HFFc6 (cell line): ENCODE data around the gene FNTB. TPM values are rescaled to one million over a fixed set of nuclear protein-coding genes. Genes with fewer than 3 reads are reported as not detected.
A peak's percentile ranks its signal among the peaks of the same experiment; 100 is the strongest.

Experiments
- DNase-seq: peaks from one replicate; pipeline ENCODE4 v3.0.0-alpha.2; 2018
- H3K27ac Mint-ChIP-seq: 2 replicates; pipeline ENCODE4 v1.8.0; 2020; ENCODE audit warnings: mild to moderate bottlenecking, mixed read lengths
- H3K27me3 Mint-ChIP-seq: 2 replicates; pipeline ENCODE4 v1.8.0; 2021; ENCODE audit warnings: mild to moderate bottlenecking, moderate library complexity, mixed read lengths; ENCODE audit not compliant: insufficient read depth
- H3K36me3 Mint-ChIP-seq: 2 replicates; pipeline ENCODE4 v1.8.0; 2021; ENCODE audit warnings: low read depth, mixed read lengths
- H3K4me1 Mint-ChIP-seq: 2 replicates; pipeline ENCODE4 v1.8.0; 2020; ENCODE audit warnings: low read depth, mixed read lengths
- H3K4me3 Mint-ChIP-seq: 2 replicates; pipeline ENCODE4 v1.8.0; 2020; ENCODE audit warnings: mild to moderate bottlenecking, moderate library complexity, mixed read lengths
- H3K9me3 Mint-ChIP-seq: 2 replicates; pipeline ENCODE4 v1.8.0; 2020; ENCODE audit warnings: mild to moderate bottlenecking, mixed read lengths
- total RNA-seq, 6 experiments: library from RNA; stranded (reverse); fragmentation: NEBNext Ultra II Directional; extraction: Animal tissue kit (Norgen Biotek cat#: 25700); gene quantifications; 2 replicates in 1 of 6; 3 replicates in 5 of 6; pipeline ENCODE4 v1.2.3, GENCODE V29; 2021
- TF ChIP-seq, protein P1 (sequence below): fragments of 200-600 bp; sonication (generic); IDR thresholded peaks from 2 replicates; pipeline ENCODE4 v1.5.0; 2021; ENCODE audit warnings: antibody characterized with exemption, mild to moderate bottlenecking

FNTB gene
- total RNA-seq, 6 experiments from 2014 or later = 14.1 to 22.7 (median 18.0) TPM

GRCh38 chr14:64971943-64972791 lies 14.5 kb upstream of the FNTB start, which contains the start of gene RAB15:
TSS of gene RAB15 (minus strand) at chr14:64972336. CDS start at chr14:64972076, 260 bp downstream.
- peaks cover 10% of the 10 kb centered on the region for H3K4me1 Mint-ChIP-seq
- no peak for DNase-seq

GRCh38 chr14:64973026-64973442 lies 13.7 kb upstream of the FNTB start:
- Mint-ChIP-seq H3K27ac (no peak overlapping the region), H3K36me3 (no peaks in the 10 kb centered on the region), H3K4me3 (peak overlapping the region; percentile 80), H3K27me3 (peaks cover 11% of the 10 kb centered on the region), H3K4me1 (peaks cover 10% of the 10 kb centered on the region), H3K9me3 (no peaks in the 10 kb centered on the region)
- no peak for DNase-seq
- TF ChIP-seq, protein P1, sequence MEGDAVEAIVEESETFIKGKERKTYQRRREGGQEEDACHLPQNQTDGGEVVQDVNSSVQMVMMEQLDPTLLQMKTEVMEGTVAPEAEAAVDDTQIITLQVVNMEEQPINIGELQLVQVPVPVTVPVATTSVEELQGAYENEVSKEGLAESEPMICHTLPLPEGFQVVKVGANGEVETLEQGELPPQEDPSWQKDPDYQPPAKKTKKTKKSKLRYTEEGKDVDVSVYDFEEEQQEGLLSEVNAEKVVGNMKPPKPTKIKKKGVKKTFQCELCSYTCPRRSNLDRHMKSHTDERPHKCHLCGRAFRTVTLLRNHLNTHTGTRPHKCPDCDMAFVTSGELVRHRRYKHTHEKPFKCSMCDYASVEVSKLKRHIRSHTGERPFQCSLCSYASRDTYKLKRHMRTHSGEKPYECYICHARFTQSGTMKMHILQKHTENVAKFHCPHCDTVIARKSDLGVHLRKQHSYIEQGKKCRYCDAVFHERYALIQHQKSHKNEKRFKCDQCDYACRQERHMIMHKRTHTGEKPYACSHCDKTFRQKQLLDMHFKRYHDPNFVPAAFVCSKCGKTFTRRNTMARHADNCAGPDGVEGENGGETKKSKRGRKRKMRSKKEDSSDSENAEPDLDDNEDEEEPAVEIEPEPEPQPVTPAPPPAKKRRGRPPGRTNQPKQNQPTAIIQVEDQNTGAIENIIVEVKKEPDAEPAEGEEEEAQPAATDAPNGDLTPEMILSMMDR = no peak

More at GRCh38 chr14:64971943-64972791, 14.5 kb upstream of the FNTB start, which contains the start of gene RAB15:
- H3K9me3 Mint-ChIP-seq = no peaks in the 10 kb centered on the region
- TF ChIP-seq, protein P1 = no peak
- H3K4me3 Mint-ChIP-seq = peak within 1 kb of the TSS; percentile 80
- H3K27ac Mint-ChIP-seq = no peak within 1 kb of the TSS
- H3K27me3 Mint-ChIP-seq = peaks cover 5% of the 10 kb centered on the region
- H3K36me3 Mint-ChIP-seq = no peaks in the 10 kb centered on the region

- Mint-ChIP-seq H3K27me3 (peaks cover 16% of the 10 kb centered on the region), H3K9me3 (no peaks in the 10 kb centered on the region), H3K4me3 (no peak overlapping the region), H3K36me3 (no peaks in the 10 kb centered on the region), H3K27ac (no peak overlapping the region), H3K4me1 (peaks cover 10% of the 10 kb centered on the region)
- TF ChIP-seq, protein P1 = no peak
- DNase-seq = no peak
Observed at GRCh38 chr14:64973826-64974225, 12.9 kb upstream of the FNTB start.

GRCh38 chr14:64974563-64974962 lies 12.1 kb upstream of the FNTB start:
- TF ChIP-seq, protein P1 = no peak
- no peak for DNase-seq
- Mint-ChIP-seq H3K27ac (no peak overlapping the region), H3K27me3 (peaks cover 16% of the 10 kb centered on the region), H3K4me1 (peaks cover 10% of the 10 kb centered on the region), H3K9me3 (no peaks in the 10 kb centered on the region), H3K36me3 (no peaks in the 10 kb centered on the region), H3K4me3 (no peak overlapping the region)

DNA sequence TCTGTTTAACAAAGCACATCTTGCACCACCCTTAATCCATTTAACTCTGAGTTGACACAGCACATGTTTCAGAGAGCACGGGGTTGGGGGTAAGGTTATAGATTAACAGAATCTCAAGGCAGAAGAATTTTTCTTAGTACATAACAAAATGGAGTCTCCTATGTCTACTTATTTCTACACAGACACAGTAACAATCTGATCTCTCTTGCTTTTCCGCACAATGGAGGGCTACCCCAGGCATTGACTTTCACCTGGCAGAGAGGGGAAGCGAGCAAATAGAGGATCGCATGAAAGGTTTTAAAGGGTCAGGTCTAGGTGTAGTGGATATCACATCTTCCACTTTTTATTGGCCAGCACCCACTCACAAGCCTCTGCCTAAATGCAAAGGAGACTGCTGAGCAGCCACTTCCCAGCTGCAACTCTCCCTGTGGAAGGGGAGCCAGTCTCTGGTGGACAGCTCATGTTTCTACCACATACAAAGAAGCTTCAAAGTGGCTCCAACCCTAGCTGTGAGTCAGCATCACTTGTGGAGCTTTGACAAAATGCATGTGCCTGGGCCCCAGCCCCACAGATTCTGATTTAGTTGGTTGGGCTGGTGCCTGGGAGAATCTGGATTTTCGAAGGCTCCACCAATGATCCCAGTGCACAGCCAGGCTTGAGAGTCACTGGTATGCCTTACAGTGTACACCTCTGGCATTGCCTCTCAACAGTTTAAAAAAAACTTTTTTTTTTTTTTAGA lies 7.2 kb upstream of the FNTB start:
- peak; percentile 29 for DNase-seq
- Mint-ChIP-seq H3K27me3 (peaks cover 20% of the 10 kb centered on the region), H3K9me3 (no peaks in the 10 kb centered on the region), H3K4me1 (peaks cover 12% of the 10 kb centered on the region), H3K4me3 (no peak overlapping the region), H3K36me3 (no peaks in the 10 kb centered on the region), H3K27ac (no peak overlapping the region)
- TF ChIP-seq, protein P1 = no peak
